Stomach smooth muscle (tissue), 2 donors: ENCODE results near the gene FMO3.

Source experiments
- H3K27ac ChIP-seq: one replicate; pipeline ENCODE4 v1.7.0; 2013; ENCODE audit warnings: mild to moderate bottlenecking, low read length, inconsistent platforms
- H3K27me3 ChIP-seq, 2 donors: one replicate each; pipeline ENCODE4 v1.7.0; 2013; ENCODE audit warnings: low read length in 2 of 2; ENCODE audit not compliant: insufficient read depth in 2 of 2, control insufficient read depth in 1 of 2
- H3K36me3 ChIP-seq, 2 donors: one replicate each; pipeline ENCODE4 v1.7.0; 2013; ENCODE audit warnings: low read length in 2 of 2; ENCODE audit not compliant: control insufficient read depth in 2 of 2, insufficient read depth in 2 of 2
- H3K4me1 ChIP-seq: one replicate; pipeline ENCODE4 v1.7.0; 2013; ENCODE audit warnings: low read length; ENCODE audit not compliant: control insufficient read depth, insufficient read depth
- H3K4me3 ChIP-seq, 2 donors: one replicate each; pipeline ENCODE4 v1.7.0; 2013; ENCODE audit warnings: low read length in 2 of 2
- H3K9ac ChIP-seq, 2 donors: one replicate each; pipeline ENCODE4 v1.7.0; 2013; ENCODE audit warnings: low read length in 2 of 2, mild to moderate bottlenecking in 1 of 2
- H3K9me3 ChIP-seq, 2 donors: one replicate each; pipeline ENCODE4 v1.7.0; 2013; ENCODE audit warnings: low read length in 2 of 2; ENCODE audit not compliant: control insufficient read depth in 2 of 2
- donor health status: healthy.
- donor health status: Pancreatic carcinoma.

FMO3 gene

DNA sequence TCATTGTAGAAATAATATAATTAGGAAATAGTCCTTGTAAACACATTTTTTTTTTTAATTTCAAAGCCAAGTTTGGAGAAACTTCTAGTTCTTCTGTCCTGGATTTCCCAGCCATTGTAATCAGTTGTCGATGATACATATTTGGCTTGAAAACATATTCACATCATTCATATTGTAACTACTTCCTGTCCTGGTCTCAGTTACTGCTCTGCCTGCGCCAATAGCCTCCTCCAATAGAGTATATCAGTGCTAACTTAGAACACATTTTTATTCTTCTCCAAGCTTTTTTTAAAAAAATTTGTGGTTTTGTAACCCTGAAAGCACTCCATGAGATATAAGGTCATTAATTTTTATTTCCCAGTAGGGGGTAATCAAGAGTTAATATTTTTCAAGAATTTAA, 48.3 kb downstream of the FMO3 start:
- Histone ChIP-seq H3K27me3 (no peaks in the 10 kb centered on the region), H3K9ac (no peak overlapping the region), H3K4me3 (no peak overlapping the region), H3K36me3 (no peaks in the 10 kb centered on the region), H3K9me3 (no peaks in the 10 kb centered on the region), H3K27ac (no peak overlapping the region), H3K4me1 (peaks cover 24% of the 10 kb centered on the region)

DNA sequence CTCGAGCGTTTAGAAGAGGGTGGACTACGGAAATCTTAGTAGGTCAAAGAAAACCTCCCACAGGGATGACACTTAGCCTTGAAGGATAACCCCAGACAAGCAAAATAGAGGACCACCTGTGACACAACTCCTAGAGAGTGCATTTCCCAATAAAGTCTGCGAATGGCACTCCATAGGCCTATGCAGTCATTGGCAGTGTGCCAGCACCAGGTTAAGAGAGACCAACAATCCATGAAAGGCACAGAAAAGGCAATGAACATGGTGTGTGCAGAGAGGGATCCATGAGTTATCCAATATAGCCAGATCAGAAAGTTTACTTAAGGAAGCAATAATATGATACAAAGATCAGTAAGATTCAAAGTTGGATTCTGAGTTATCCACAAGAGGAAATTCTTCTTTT, 49.2 kb downstream of the FMO3 start:
- H3K4me3 ChIP-seq, result no peak overlapping the region
- peaks cover 24% of the 10 kb centered on the region for H3K4me1 ChIP-seq
- no peaks in the 10 kb centered on the region for H3K27me3 ChIP-seq
- H3K9me3 ChIP-seq, result no peaks in the 10 kb centered on the region
- H3K9ac ChIP-seq, result no peak overlapping the region
- no peaks in the 10 kb centered on the region for H3K36me3 ChIP-seq
- peak overlapping the region; percentile 12 for H3K27ac ChIP-seq

DNA sequence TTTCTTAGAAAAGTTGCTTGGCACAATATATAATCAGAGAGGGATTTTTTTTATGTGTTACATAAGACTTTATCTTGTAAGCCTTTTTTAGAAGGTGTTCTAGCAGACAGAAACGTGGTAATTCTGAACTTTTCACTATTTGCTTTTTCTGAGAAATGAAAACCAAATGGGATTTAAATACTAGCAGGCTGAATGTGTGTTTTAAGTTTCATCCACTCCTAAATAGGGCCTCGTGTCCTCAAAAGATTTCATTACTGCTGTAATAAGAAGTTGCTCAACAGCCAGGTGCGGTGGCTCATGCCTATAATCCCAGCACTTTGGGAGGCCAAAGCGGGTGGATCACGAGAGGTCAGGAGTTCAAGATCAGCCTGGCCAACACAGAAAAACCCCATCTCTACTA, 49.7 kb downstream of the FMO3 start:
- Histone ChIP-seq H3K9me3 (no peaks in the 10 kb centered on the region), H3K27me3 (no peaks in the 10 kb centered on the region), H3K4me1 (peaks cover 24% of the 10 kb centered on the region), H3K9ac (no peak overlapping the region), H3K4me3 (no peak overlapping the region), H3K36me3 (no peaks in the 10 kb centered on the region), H3K27ac (peak overlapping the region; percentile 12)

DNA sequence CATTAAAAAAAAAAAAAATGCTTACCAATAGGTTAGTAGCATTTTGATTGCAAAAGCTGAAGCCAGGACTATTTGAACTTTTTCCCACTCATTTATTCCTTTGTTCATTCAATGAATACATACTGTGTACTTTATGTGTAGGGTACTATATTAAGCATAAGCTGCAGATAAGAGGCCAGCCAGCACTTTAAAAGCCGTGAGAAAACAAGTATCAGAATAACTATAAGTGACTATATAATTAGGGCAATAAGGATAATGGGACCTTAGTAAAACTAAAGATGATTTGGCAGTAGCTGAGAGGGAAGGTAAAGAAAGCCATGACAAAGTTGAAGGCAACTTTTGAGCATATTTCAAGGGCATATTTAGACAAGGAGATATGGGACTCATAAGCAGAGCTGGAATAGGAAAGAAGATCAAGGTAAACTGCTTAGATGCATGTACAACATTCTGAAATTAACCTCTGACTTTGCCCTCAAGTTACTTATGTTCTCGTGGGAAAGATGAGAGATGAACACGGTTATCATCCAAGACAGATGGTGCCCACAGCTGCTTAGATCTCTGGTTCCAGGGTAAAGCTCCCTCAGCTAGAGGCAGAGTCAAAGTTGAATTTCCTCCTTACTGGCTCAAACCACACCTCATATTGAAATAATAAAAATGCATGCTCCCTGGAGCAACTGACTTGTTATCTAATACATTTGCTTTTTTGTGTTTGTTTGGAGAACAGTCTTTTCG, 50.4 kb downstream of the FMO3 start:
- H3K36me3 ChIP-seq, result no peaks in the 10 kb centered on the region
- H3K27me3 ChIP-seq, result no peaks in the 10 kb centered on the region
- H3K27ac ChIP-seq, result peak overlapping the region; percentile 74
- no peak overlapping the region for H3K9ac ChIP-seq
- H3K4me3 ChIP-seq, result peak overlapping the region in 1 of 2 donors; percentile 31
- H3K4me1 ChIP-seq, result peaks cover 24% of the 10 kb centered on the region
- H3K9me3 ChIP-seq, result no peaks in the 10 kb centered on the region

DNA sequence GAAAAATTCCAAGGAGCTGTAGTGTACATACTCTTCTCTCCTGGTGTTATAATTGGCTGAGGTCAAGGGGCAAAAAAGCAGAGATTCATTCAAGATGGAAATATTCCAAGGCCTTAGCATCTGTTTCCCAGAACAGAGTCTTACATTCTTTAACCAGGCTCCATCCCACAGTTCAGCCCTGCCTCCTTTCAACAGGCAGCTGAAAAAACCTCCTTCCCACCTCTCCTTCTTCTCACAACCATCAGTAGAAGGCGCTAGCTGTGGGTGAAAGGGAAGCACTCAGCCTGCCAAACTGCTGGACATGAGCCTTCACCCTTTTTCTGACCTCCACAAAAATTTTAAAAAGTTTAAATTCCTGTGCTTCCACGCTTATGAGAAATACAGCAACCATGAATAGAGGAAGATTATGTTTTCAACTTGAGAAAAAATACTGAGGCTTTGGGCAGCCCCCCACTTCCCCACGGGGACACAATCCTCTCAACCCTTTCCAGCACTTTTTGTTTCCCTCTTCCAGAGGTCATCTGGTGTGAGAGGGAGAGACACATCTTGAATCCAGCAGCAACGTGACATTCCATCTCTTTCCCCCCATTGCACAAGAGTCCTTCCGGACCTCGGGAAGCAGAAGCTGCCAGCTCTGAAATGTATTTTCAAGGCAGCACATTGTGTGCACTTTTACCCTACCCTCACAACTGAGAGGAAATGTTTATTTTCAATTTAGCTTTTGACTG, 51.1 kb downstream of the FMO3 start:
- H3K4me1 ChIP-seq, result peaks cover 24% of the 10 kb centered on the region
- peak overlapping the region; percentile 74 for H3K27ac ChIP-seq
- peak overlapping the region in 1 of 2 donors; percentile 31 for H3K4me3 ChIP-seq
- no peak overlapping the region for H3K9ac ChIP-seq
- no peaks in the 10 kb centered on the region for H3K9me3 ChIP-seq
- no peaks in the 10 kb centered on the region for H3K27me3 ChIP-seq
- H3K36me3 ChIP-seq, result no peaks in the 10 kb centered on the region

DNA sequence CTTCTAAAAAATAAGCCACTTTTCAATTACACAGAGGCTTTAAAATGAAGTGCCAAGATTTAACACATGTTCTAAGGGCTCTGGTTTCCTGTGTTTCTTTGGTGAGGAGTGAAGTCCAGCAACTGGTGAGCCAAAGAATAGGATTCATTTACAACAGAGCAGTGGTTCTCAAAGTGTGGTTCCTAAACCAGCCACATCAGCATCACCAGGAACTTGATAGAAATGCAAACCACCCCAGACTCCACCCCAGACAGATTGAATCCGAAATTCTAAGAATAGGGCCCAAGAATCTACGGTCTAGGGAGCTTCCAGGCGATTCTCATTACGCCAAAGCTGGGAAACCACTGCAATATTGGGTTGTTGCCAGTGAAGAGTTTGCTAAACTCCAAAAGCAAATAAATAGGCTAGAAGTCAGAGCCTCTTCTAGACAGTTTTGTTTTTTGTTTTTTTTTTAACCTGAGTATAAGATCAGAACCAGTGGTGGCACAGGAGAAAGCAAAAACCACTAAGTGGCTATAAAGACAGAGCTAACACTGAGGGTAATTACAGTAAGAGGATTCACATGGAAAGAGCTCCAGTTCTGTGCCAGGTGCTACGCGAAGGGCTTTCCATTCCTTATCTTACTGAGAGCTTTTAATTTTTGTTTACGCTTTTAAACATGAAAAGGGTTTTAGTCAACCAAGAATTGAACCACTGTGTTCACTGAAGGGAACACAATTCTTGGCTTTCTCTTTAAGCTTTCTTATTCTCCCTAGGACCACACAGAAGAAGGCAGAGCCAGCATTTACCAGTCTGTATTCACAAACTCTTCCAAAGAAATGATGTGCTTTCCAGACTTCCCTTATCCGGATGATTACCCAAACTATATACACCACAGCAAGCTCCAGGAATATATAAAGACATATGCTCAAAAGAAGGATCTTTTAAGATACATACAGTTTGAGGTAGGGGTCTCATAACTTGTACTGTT, 52.0 kb downstream of the FMO3 start:
- Histone ChIP-seq H3K4me3 (peak overlapping the region in 1 of 2 donors; percentile 41), H3K27ac (peak overlapping the region; percentile 74), H3K4me1 (peaks cover 24% of the 10 kb centered on the region), H3K9ac (peak overlapping the region in 1 of 2 donors; percentile 1), H3K27me3 (no peaks in the 10 kb centered on the region), H3K9me3 (no peaks in the 10 kb centered on the region), H3K36me3 (no peaks in the 10 kb centered on the region)

DNA sequence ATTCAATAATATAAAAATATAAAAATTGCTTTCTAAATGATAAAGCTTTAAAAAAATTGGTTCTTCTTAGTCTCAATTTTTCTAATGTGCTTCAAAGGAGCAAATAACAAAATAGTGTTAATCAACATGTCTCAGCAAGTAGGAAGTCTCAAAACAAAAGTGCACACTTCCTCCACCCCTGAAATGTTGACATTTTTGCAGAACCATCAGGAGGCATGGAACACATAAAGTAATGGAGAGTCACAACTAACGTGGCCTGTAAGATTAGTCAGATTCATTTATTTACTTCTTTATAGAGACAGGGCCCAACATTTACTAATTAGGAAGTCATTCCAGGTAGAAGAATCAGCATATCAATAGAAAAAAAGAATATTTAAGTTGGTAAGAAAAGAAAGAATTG, 59.5 kb downstream of the FMO3 start:
- no peak overlapping the region for H3K4me3 ChIP-seq
- H3K4me1 ChIP-seq, result no peaks in the 10 kb centered on the region
- H3K27ac ChIP-seq, result no peak overlapping the region
- no peaks in the 10 kb centered on the region for H3K36me3 ChIP-seq
- H3K9ac ChIP-seq, result no peak overlapping the region
- H3K9me3 ChIP-seq, result no peaks in the 10 kb centered on the region
- no peaks in the 10 kb centered on the region for H3K27me3 ChIP-seq

DNA sequence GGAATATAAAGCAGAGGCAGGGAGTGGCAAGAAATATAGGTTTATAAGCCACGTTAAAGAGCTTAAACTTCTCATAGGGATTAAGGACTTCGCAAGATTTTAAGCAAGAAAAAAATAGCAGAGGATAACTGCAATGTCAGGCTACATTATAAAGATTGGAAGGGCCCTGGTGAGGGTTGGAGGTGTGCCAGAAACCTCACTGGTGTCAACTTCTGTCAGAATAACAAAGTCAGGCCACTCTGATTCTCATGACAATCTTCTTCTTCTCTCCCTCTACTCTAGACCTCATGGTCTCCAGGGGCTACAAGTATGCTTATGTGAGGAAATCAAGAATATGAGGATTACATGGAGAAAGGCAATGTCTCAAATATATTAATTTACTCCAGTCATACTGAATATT, 61.8 kb downstream of the FMO3 start:
- no peaks in the 10 kb centered on the region for H3K36me3 ChIP-seq

DNA sequence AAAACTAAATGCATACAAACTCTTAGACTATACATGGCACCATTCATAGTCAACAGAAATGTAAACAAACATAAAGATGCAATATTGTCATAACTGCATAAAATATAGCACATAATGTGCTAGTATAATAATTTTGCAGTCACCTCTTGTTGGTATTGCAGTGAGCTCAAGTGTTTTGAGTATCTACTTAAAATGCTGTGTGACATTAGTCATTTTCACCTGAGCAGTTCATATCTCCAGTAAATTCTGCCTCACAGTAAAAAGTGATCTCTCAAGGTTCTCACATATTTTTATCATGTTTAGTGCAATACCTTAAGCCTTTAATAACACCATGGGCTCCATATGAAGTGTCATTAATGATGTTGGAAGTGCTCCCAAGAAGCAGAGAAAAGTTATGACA, 64.8 kb downstream of the FMO3 start:
- H3K4me1 ChIP-seq, result peaks cover 5% of the 10 kb centered on the region
- H3K36me3 ChIP-seq, result no peaks in the 10 kb centered on the region
- no peak overlapping the region for H3K27ac ChIP-seq
- no peak overlapping the region for H3K4me3 ChIP-seq
- no peak overlapping the region for H3K9ac ChIP-seq
- no peaks in the 10 kb centered on the region for H3K27me3 ChIP-seq
- no peaks in the 10 kb centered on the region for H3K9me3 ChIP-seq

More for the DNA sequence above, 61.8 kb downstream of the FMO3 start:
- Histone ChIP-seq H3K4me3 (no peak overlapping the region), H3K9ac (no peak overlapping the region), H3K4me1 (no peaks in the 10 kb centered on the region), H3K27me3 (no peaks in the 10 kb centered on the region), H3K27ac (no peak overlapping the region), H3K9me3 (no peaks in the 10 kb centered on the region)

DNA sequence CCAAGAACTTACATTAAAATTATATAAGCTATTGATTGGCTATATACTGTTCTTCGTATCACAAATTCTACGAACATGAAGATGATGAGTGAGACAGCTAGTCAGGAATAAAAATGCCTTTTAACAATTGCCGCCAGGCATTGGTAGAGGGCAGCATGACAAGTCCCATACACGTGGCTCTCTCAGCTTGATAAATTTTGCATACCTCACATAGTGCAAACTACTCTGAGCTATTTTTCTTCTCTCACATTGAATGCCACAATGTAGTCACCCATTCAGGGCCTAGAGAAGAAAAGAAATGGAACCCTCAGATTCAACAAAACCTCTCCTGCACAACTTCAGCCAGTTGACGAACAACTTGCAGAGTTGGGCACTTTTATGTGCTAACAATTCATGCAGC, 67.4 kb downstream of the FMO3 start:
- peaks cover 6% of the 10 kb centered on the region for H3K4me1 ChIP-seq
- no peak overlapping the region for H3K27ac ChIP-seq
- no peaks in the 10 kb centered on the region for H3K36me3 ChIP-seq
- no peak overlapping the region for H3K9ac ChIP-seq
- no peak overlapping the region for H3K4me3 ChIP-seq
- H3K27me3 ChIP-seq, result no peaks in the 10 kb centered on the region
- H3K9me3 ChIP-seq, result no peaks in the 10 kb centered on the region
